Neural progenitor cell (in vitro differentiated cells): ENCODE data around the gene ARID4B. TPM values are rescaled to one million over a fixed set of nuclear protein-coding genes. Genes with fewer than 3 reads are reported as not detected.
A peak's percentile ranks its signal among the peaks of the same experiment; 100 is the strongest.

ENCODE experiments used
- DNase-seq: peaks from one replicate; pipeline ENCODE4 v3.0.0-alpha.2; 2016; ENCODE audit warnings: low spot score
- H2AFZ ChIP-seq: fragments of 200-600 bp; sonication (generic); replicated peaks from 2 replicates; pipeline ENCODE4 v1.6.1; 2016; ENCODE audit warnings: antibody characterized with exemption
- H3F3A ChIP-seq: fragments of 200-600 bp; sonication (generic); 2 replicates; pipeline ENCODE4 v1.6.1; 2016; ENCODE audit warnings: antibody characterized with exemption, low read depth
- H3K27ac ChIP-seq: fragments of 200-600 bp; sonication (generic); 2 replicates; pipeline ENCODE4 v1.5.1; 2016; ENCODE audit warnings: mild to moderate bottlenecking
- H3K27me3 ChIP-seq: fragments of 200-600 bp; sonication (generic); 2 replicates; pipeline ENCODE4 v1.6.1; 2016; ENCODE audit warnings: mild to moderate bottlenecking, moderate library complexity
- H3K36me3 ChIP-seq: fragments of 200-600 bp; sonication (generic); 2 replicates; pipeline ENCODE4 v1.5.1; 2016
- H3K4me1 ChIP-seq: fragments of 200-600 bp; sonication (generic); 2 replicates; pipeline ENCODE4 v1.6.1; 2016; ENCODE audit warnings: mixed run types
- H3K4me2 ChIP-seq: fragments of 200-600 bp; sonication (generic); 2 replicates; pipeline ENCODE4 v1.6.1; 2016
- H3K4me3 ChIP-seq: fragments of 200-600 bp; sonication (generic); 2 replicates; pipeline ENCODE4 v1.5.1; 2016
- H3K79me2 ChIP-seq: fragments of 200-600 bp; sonication (generic); 2 replicates; pipeline ENCODE4 v1.6.1; 2016; ENCODE audit warnings: low read depth
- H3K9ac ChIP-seq: fragments of 200-600 bp; sonication (generic); 2 replicates; pipeline ENCODE4 v1.6.1; 2016
- H3K9me3 ChIP-seq: fragments of 200-600 bp; sonication (generic); 2 replicates; pipeline ENCODE4 v1.5.1; 2016; ENCODE audit warnings: low read depth
- H4K20me1 ChIP-seq: fragments of 200-600 bp; sonication (generic); 2 replicates; pipeline ENCODE4 v1.6.1; 2016; ENCODE audit warnings: low read depth
- H3K27ac Mint-ChIP-seq: 3 replicates; pipeline ENCODE4 v1.8.0; 2021; ENCODE audit warnings: mixed read lengths
- H3K27me3 Mint-ChIP-seq: 2 replicates; pipeline ENCODE4 v1.8.0; 2022; ENCODE audit warnings: low read depth, mild to moderate bottlenecking, inconsistent platforms, moderate library complexity, mixed read lengths; ENCODE audit not compliant: insufficient read depth
- H3K36me3 Mint-ChIP-seq: 3 replicates; pipeline ENCODE4 v1.8.0; 2021; ENCODE audit warnings: mixed read lengths
- H3K4me1 Mint-ChIP-seq: 3 replicates; pipeline ENCODE4 v1.8.0; 2021; ENCODE audit warnings: mixed read lengths
- H3K4me3 Mint-ChIP-seq: 3 replicates; pipeline ENCODE4 v1.8.0; 2021; ENCODE audit warnings: mild to moderate bottlenecking, moderate library complexity, mixed read lengths
- H3K9me3 Mint-ChIP-seq: 3 replicates; pipeline ENCODE4 v1.8.0; 2020; ENCODE audit warnings: mixed read lengths
- CTCF ChIP-seq: fragments of 200-600 bp; sonication (generic); IDR thresholded peaks from 2 replicates; pipeline ENCODE4 v1.5.1; 2017; ENCODE audit warnings: antibody characterized with exemption, mild to moderate bottlenecking
- EZH2 ChIP-seq: fragments of 200-600 bp; sonication (generic); IDR thresholded peaks from 2 replicates; pipeline ENCODE4 v1.6.1; 2017; ENCODE audit warnings: antibody characterized with exemption, mild to moderate bottlenecking, moderate library complexity
- EZH2phosphoT487 ChIP-seq: fragments of 200-600 bp; sonication (generic); IDR thresholded peaks from 2 replicates; pipeline ENCODE4 v1.6.1; 2017; ENCODE audit warnings: antibody characterized with exemption
- total RNA-seq: library from RNA; depleted of rRNA; stranded (reverse); fragments of >200 nt; gene quantifications from 2 replicates; pipeline ENCODE4 v1.2.3, GENCODE V29; 2015; ENCODE audit warnings: low replicate concordance

ARID4B gene
- total RNA-seq, 1 donor from 2014 or later, result 65.8 TPM

DNA sequence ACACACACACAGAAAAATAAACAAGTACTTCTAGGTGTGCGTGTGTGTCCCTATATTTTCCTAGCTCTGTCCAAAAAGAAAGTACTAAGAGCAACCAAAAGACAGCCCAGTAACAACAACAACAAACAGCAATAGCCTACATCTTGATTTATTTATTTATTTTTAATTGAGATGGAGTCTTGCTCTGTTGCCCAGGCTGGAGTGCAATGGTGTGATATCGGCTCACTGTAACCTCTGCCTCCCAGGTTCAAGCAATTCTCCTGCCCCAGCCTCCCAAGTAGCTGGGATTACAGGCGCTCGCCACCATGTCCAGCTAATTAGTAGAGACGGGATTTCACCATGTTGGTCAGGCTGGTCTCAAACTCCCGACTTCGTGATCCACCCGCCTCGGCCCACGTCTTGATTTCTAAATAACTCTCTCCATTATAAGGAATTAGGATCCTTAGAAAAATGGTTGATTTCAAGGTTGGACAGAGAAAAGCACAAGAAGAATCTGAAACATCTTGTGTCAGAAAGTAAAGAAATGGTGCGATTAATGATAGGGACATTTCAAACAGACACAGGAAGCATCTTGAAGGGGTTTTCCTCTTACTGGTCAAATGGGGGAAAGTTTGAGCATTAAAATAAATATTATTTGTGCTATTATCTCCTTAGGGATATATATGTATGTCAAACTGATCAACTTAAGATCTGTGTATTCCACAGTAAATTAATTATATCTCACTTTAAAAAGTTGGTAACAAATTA is 59.4 kb downstream of the ARID4B start:
- Histone ChIP-seq H3K79me2 (peaks cover 100% of the 10 kb centered on the region), H4K20me1 (peaks cover 62% of the 10 kb centered on the region), H2AFZ (no peak overlapping the region), H3K27me3 (no peaks in the 10 kb centered on the region), H3K4me1 (no peaks in the 10 kb centered on the region), H3K4me2 (no peak overlapping the region), H3K9ac (no peak overlapping the region), H3K27ac (no peak overlapping the region), H3F3A (no peaks in the 10 kb centered on the region), H3K9me3 (no peaks in the 10 kb centered on the region), H3K36me3 (no peaks in the 10 kb centered on the region), H3K4me3 (no peak overlapping the region)
- peaks cover 11% of the 10 kb centered on the region for H3K36me3 Mint-ChIP-seq
- peaks cover 24% of the 10 kb centered on the region for H3K4me1 Mint-ChIP-seq
- no peak for TF ChIP-seq EZH2
- TF ChIP-seq EZH2phosphoT487, result no peak
- no peak for TF ChIP-seq CTCF
- no peaks in the 10 kb centered on the region for H3K27me3 Mint-ChIP-seq
- H3K9me3 Mint-ChIP-seq, result peaks cover 2% of the 10 kb centered on the region
- H3K27ac Mint-ChIP-seq, result no peak overlapping the region
- H3K4me3 Mint-ChIP-seq, result no peak overlapping the region
- DNase-seq, result no peak

- H3K4me1 Mint-ChIP-seq, result peaks cover 24% of the 10 kb centered on the region
- Histone ChIP-seq H3K9ac (no peak overlapping the region), H2AFZ (no peak overlapping the region), H3K36me3 (no peaks in the 10 kb centered on the region), H3K27me3 (no peaks in the 10 kb centered on the region), H3K4me3 (no peak overlapping the region), H3K9me3 (no peaks in the 10 kb centered on the region), H3K27ac (no peak overlapping the region), H3K4me1 (no peaks in the 10 kb centered on the region), H3K4me2 (no peak overlapping the region), H4K20me1 (peaks cover 62% of the 10 kb centered on the region), H3F3A (no peaks in the 10 kb centered on the region), H3K79me2 (peaks cover 100% of the 10 kb centered on the region)
- no peak overlapping the region for H3K4me3 Mint-ChIP-seq
- H3K27me3 Mint-ChIP-seq, result no peaks in the 10 kb centered on the region
- H3K27ac Mint-ChIP-seq, result no peak overlapping the region
- DNase-seq, result no peak
- H3K9me3 Mint-ChIP-seq, result peaks cover 2% of the 10 kb centered on the region
- no peak for TF ChIP-seq CTCF
- no peak for TF ChIP-seq EZH2
- no peak for TF ChIP-seq EZH2phosphoT487
- peaks cover 11% of the 10 kb centered on the region for H3K36me3 Mint-ChIP-seq
Observed at GRCh38 chr1:235266967-235267366, 61.0 kb downstream of the ARID4B start.

DNA sequence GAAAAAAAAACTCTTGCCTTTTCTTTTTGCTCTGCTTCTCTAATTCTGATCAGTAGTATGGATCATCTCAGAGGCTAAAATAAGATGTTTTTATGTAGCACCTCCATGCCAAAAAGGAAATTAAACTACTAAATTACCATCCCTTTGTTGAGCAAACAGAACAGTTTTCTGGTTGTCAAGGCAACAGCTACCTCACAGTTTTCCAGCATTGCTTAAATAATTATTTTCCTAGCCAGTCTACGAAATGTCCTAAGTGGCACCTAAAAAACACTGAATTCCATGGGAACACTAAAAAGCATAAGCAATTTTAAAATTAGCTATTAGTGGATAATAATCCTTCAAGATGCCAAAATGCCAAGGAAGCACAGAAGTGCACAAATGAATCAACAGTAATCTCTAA is 61.7 kb downstream of the ARID4B start:
- Mint-ChIP-seq H3K9me3 (no peaks in the 10 kb centered on the region), H3K4me3 (no peak overlapping the region), H3K36me3 (peaks cover 9% of the 10 kb centered on the region), H3K4me1 (peaks cover 23% of the 10 kb centered on the region), H3K27me3 (no peaks in the 10 kb centered on the region), H3K27ac (peak overlapping the region; percentile 54)
- H3K79me2 ChIP-seq, result peaks cover 100% of the 10 kb centered on the region
- no peak for DNase-seq
- no peak overlapping the region for H3K4me3 ChIP-seq
- no peak overlapping the region for H3K27ac ChIP-seq
- no peaks in the 10 kb centered on the region for H3K9me3 ChIP-seq
- H3K9ac ChIP-seq, result no peak overlapping the region
- TF ChIP-seq EZH2phosphoT487 (no peak), CTCF (no peak), EZH2 (no peak)
- H3F3A ChIP-seq, result no peaks in the 10 kb centered on the region
- no peak overlapping the region for H2AFZ ChIP-seq
- H3K4me1 ChIP-seq, result no peaks in the 10 kb centered on the region
- H3K4me2 ChIP-seq, result no peak overlapping the region
- H3K27me3 ChIP-seq, result no peaks in the 10 kb centered on the region
- peaks cover 64% of the 10 kb centered on the region for H4K20me1 ChIP-seq
- no peaks in the 10 kb centered on the region for H3K36me3 ChIP-seq
